ENCODE data around the gene RHAG.

GRCh38 chr6:49676671-49677281 lies 40.1 kb upstream of the RHAG start:
- TF ChIP-seq CTCF (conservative IDR thresholded peaks at IDR 0.05; ENCODE audit: low read depth, low read length) = no peak
- TF ChIP-seq EZH2 (IDR thresholded peaks at IDR 0.05; ENCODE audit: low read length, unreplicated experiment) = no peak
- TF ChIP-seq EZH2phosphoT487 (IDR thresholded peaks at IDR 0.05; ENCODE audit: borderline replicate concordance, low read length) = no peak

Data from PC-3 (cell line).